ENCODE measurements around the gene PRDM16.

DNA sequence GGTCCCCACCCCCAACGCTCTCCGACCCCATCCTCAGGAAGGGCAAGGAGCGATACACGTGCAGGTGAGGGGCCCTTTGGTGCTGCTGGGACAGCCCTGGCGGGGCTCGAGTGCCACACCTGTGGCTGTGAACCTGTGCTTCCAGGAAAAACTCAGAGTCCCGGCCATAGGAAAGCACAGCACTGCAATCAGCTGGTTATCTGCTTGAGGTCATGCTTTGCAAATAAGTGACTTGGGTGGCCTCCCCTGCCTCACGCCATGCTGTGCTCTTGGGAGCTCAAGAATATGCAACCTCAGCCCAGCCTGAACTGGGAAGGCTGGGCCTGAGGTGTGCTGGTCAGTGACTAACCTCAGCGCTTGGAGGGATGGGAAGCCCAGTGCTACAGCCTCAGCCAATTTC is 348.9 kb downstream of the PRDM16 start:
- TF ChIP-seq EZH2 (optimal IDR thresholded peaks at IDR 0.05; ENCODE audit: low read depth, low read length): no peak
- no peak for TF ChIP-seq CTCF (IDR thresholded peaks at IDR 0.05; ENCODE audit: low read length)
